ENCODE data around the gene C1RL.
"Not testable (repeated sequence)": the region's sequence is repeated elsewhere in the genome, so short reads cannot be mapped to it uniquely, and the experiment has no call there.

Gene C1RL

GRCh38 chr12:7114008-7114407 lies 5.0 kb upstream of the C1RL start:
- no peak for DNase-seq

- peak in 1 of 2 experiments; percentile 39 for DNase-seq
Observed at GRCh38 chr12:7113389-7113871, 4.4 kb upstream of the C1RL start.

- DNase-seq: no peak
Observed at GRCh38 chr12:7112041-7112440, 3.0 kb upstream of the C1RL start.

- DNase-seq: no peak
Observed at GRCh38 chr12:7110661-7111060, 1.6 kb upstream of the C1RL start.

- DNase-seq: no peak
Observed at GRCh38 chr12:7109572-7109920, 532 bp upstream of the C1RL start.

- peak; percentile 58 to 80 for DNase-seq
Observed at GRCh38 chr12:7108003-7108795, 815 bp downstream of the C1RL start.

- peak in 1 of 2 experiments; percentile 34 for DNase-seq
Observed at GRCh38 chr12:7107636-7108002, 1.4 kb downstream of the C1RL start.

- not testable (repeated sequence) for DNase-seq
Observed at GRCh38 chr12:7107181-7107580, 1.8 kb downstream of the C1RL start.

- no peak for DNase-seq
Observed at GRCh38 chr12:7106082-7106481, 2.9 kb downstream of the C1RL start.

GRCh38 chr12:7103837-7104584 lies 5.0 kb downstream of the C1RL start:
- no peak for DNase-seq

- no peak for DNase-seq
Observed at GRCh38 chr12:7102582-7102981, 6.4 kb downstream of the C1RL start.

GRCh38 chr12:7101694-7102131 lies 7.3 kb downstream of the C1RL start:
- DNase-seq: no peak

- no peak for DNase-seq
Observed at GRCh38 chr12:7101047-7101693, 7.8 kb downstream of the C1RL start.

- no peak for DNase-seq
Observed at GRCh38 chr12:7100239-7100638, 8.8 kb downstream of the C1RL start.

- DNase-seq: no peak
Observed at GRCh38 chr12:7099290-7099996, 9.6 kb downstream of the C1RL start.

- no peak for DNase-seq
Observed at GRCh38 chr12:7096979-7097378, 12.0 kb downstream of the C1RL start.

GRCh38 chr12:7096006-7096932 lies 12.7 kb downstream of the C1RL start:
- DNase-seq: no peak

GRCh38 chr12:7093892-7094291 lies 15.1 kb downstream of the C1RL start:
- DNase-seq: no peak

GRCh38 chr12:7093486-7093885 lies 15.5 kb downstream of the C1RL start:
- DNase-seq: no peak

GRCh38 chr12:7092986-7093460 lies 16.0 kb downstream of the C1RL start:
- no peak for DNase-seq

- peak in 1 of 2 experiments; percentile 29 for DNase-seq
Observed at GRCh38 chr12:7092229-7092985, 16.6 kb downstream of the C1RL start, which contains the start of gene C1R. TSS of gene C1R (minus strand) at chr12:7092445. CDS start at chr12:7092388, 57 bp downstream.
